WERI-Rb-1 (cell line): Measurements from ENCODE around the gene ASTE1.

Source experiments
- DNase-seq: peaks from one replicate; pipeline ENCODE4 v3.0.0-alpha.2; 2020
- H3K27ac ChIP-seq: fragments of 250-450 bp; sonication (Bioruptor Pico); 2 replicates; pipeline ENCODE4 v1.5.1; 2020; ENCODE audit warnings: mild to moderate bottlenecking, moderate library complexity
- H3K27me3 ChIP-seq: fragments of 250-450 bp; sonication (Bioruptor Pico); 2 replicates; pipeline ENCODE4 v1.5.1; 2021; ENCODE audit warnings: mild to moderate bottlenecking, low read depth, moderate library complexity; ENCODE audit not compliant: insufficient read depth, severe bottlenecking
- H3K36me3 ChIP-seq: fragments of 250-450 bp; sonication (Bioruptor Pico); 2 replicates; pipeline ENCODE4 v1.5.1; 2020; ENCODE audit warnings: mild to moderate bottlenecking, moderate library complexity
- H3K4me3 ChIP-seq: 2 replicates; pipeline ENCODE4 v1.5.1; 2011; ENCODE audit warnings: low read depth, mild to moderate bottlenecking, control low read depth, low read length
- H3K9me3 ChIP-seq: fragments of 250-450 bp; sonication (Bioruptor Pico); 2 replicates; pipeline ENCODE4 v1.5.1; 2021; ENCODE audit warnings: mild to moderate bottlenecking, moderate library complexity; ENCODE audit not compliant: severe bottlenecking
- CTCF ChIP-seq: IDR thresholded peaks from 2 replicates; pipeline ENCODE4 v1.5.1; 2011; ENCODE audit warnings: low read depth, mild to moderate bottlenecking, control low read depth, inconsistent platforms, low read length

Gene ASTE1

GRCh38 chr3:131036986-131037385 is 10.4 kb upstream of the ASTE1 start:
- Histone ChIP-seq H3K4me3 (no peak overlapping the region), H3K36me3 (no peaks in the 10 kb centered on the region), H3K27me3 (no peaks in the 10 kb centered on the region), H3K9me3 (no peaks in the 10 kb centered on the region), H3K27ac (no peak overlapping the region)
- no peak for TF ChIP-seq CTCF
- no peak for DNase-seq

- no peak for DNase-seq
- Histone ChIP-seq H3K27me3 (no peaks in the 10 kb centered on the region), H3K9me3 (no peaks in the 10 kb centered on the region), H3K27ac (no peak overlapping the region), H3K4me3 (no peak overlapping the region), H3K36me3 (no peaks in the 10 kb centered on the region)
- TF ChIP-seq CTCF = no peak
These were observed 9.7 kb upstream of the ASTE1 start for GRCh38 chr3:131036200-131036816.

- Histone ChIP-seq H3K27ac (no peak overlapping the region), H3K4me3 (no peak overlapping the region), H3K9me3 (no peaks in the 10 kb centered on the region), H3K36me3 (no peaks in the 10 kb centered on the region), H3K27me3 (no peaks in the 10 kb centered on the region)
- TF ChIP-seq CTCF = peak; percentile 19; the same call in 1 of the 2 replicates
- peak; percentile 18 for DNase-seq
These were observed 7.0 kb upstream of the ASTE1 start for GRCh38 chr3:131033480-131034080.

- DNase-seq = no peak
- H3K36me3 ChIP-seq = no peaks in the 10 kb centered on the region
- TF ChIP-seq CTCF = no peak
- no peaks in the 10 kb centered on the region for H3K27me3 ChIP-seq
- H3K4me3 ChIP-seq = no peak overlapping the region
- no peaks in the 10 kb centered on the region for H3K9me3 ChIP-seq
- no peak overlapping the region for H3K27ac ChIP-seq
These were observed 5.0 kb upstream of the ASTE1 start for GRCh38 chr3:131031660-131032059.

GRCh38 chr3:131028844-131029243 is 2.2 kb upstream of the ASTE1 start:
- H3K27ac ChIP-seq = no peak overlapping the region
- H3K4me3 ChIP-seq = no peak overlapping the region
- peaks cover 6% of the 10 kb centered on the region for H3K36me3 ChIP-seq
- no peak for DNase-seq
- no peaks in the 10 kb centered on the region for H3K9me3 ChIP-seq
- no peaks in the 10 kb centered on the region for H3K27me3 ChIP-seq
- no peak for TF ChIP-seq CTCF

GRCh38 chr3:131025539-131025938 is 1.1 kb downstream of the ASTE1 start:
- no peak for TF ChIP-seq CTCF
- Histone ChIP-seq H3K9me3 (no peaks in the 10 kb centered on the region), H3K4me3 (peak overlapping the region; percentile 81), H3K36me3 (peaks cover 8% of the 10 kb centered on the region), H3K27ac (peak overlapping the region; percentile 87; the same call in 1 of the 2 replicates), H3K27me3 (no peaks in the 10 kb centered on the region)
- DNase-seq = no peak
